SU-DHL-6 (cell line): ENCODE measurements around the gene FOXO3.

Experiments
- H2AFZ ChIP-seq: fragments of 200-600 bp; sonication (generic); 2 replicates; pipeline ENCODE4 v1.6.1; 2014; ENCODE audit warnings: low read depth, mild to moderate bottlenecking, moderate library complexity, mixed read lengths, antibody characterized with exemption, low read length; ENCODE audit not compliant: severe bottlenecking
- H3F3A ChIP-seq: fragments of 200-600 bp; shearing (Covaris generic); 2 replicates; pipeline ENCODE4 v1.6.0; 2016; ENCODE audit warnings: antibody characterized with exemption, mild to moderate bottlenecking; ENCODE audit not compliant: insufficient read depth
- H3K27ac ChIP-seq: fragments of 200-600 bp; sonication (generic); 2 replicates; pipeline ENCODE4 v1.5.1; 2016; ENCODE audit warnings: low read depth, mild to moderate bottlenecking, low read length, moderate library complexity, mixed read lengths
- H3K27me3 ChIP-seq: fragments of 200-600 bp; sonication (generic), shearing (Covaris generic); 2 replicates; pipeline ENCODE4 v1.6.0; 2014; ENCODE audit warnings: mild to moderate bottlenecking, low read length
- H3K36me3 ChIP-seq: fragments of 200-600 bp; sonication (generic); 2 replicates; pipeline ENCODE4 v1.6.1; 2014; ENCODE audit warnings: mild to moderate bottlenecking, low read length, mixed read lengths
- H3K4me2 ChIP-seq: fragments of 300-600, 200-600 bp; shearing (Covaris generic), sonication (generic); 2 replicates; pipeline ENCODE4 v1.6.0; 2014; ENCODE audit warnings: low read length, low read depth, mild to moderate bottlenecking; ENCODE audit not compliant: poor library complexity, severe bottlenecking
- H3K4me3 ChIP-seq: fragments of 200-600 bp; sonication (generic); 2 replicates; pipeline ENCODE4 v1.5.1; 2014; ENCODE audit warnings: antibody characterized with exemption, low read length, mild to moderate bottlenecking, mixed read lengths; ENCODE audit not compliant: insufficient read depth, poor library complexity, severe bottlenecking
- H3K79me2 ChIP-seq: fragments of 200-600 bp; sonication (generic); 2 replicates; pipeline ENCODE4 v1.6.1; 2014; ENCODE audit warnings: mild to moderate bottlenecking, low read length, moderate library complexity; ENCODE audit not compliant: insufficient read depth
- H3K9ac ChIP-seq: fragments of 200-600 bp; sonication (generic); 2 replicates; pipeline ENCODE4 v1.7.0; 2014; ENCODE audit warnings: mild to moderate bottlenecking, low read length
- H3K9me2 ChIP-seq: fragments of 200-600 bp; sonication (generic); replicated peaks from 2 replicates; pipeline ENCODE4 v1.6.1; 2014; ENCODE audit warnings: low read length; ENCODE audit not compliant: insufficient read depth
- H3K9me3 ChIP-seq: fragments of 200-600 bp; sonication (generic); 2 replicates; pipeline ENCODE4 v1.6.1; 2014; ENCODE audit warnings: low read length, mixed read lengths; ENCODE audit not compliant: insufficient read depth
- H4K20me1 ChIP-seq: fragments of 200-600 bp; sonication (generic); 2 replicates; pipeline ENCODE4 v1.6.1; 2014; ENCODE audit warnings: low read depth, mild to moderate bottlenecking, antibody characterized with exemption, low read length, moderate library complexity, mixed read lengths
- EZH2phosphoT487 ChIP-seq: fragments of 200-600 bp; sonication (generic), shearing (Covaris generic); conservative IDR thresholded peaks from 2 replicates; pipeline ENCODE4 v1.6.1; 2018; ENCODE audit warnings: mild to moderate bottlenecking, antibody characterized with exemption, low read length, moderate library complexity, mixed read lengths
- TF ChIP-seq, protein P1 (sequence below): fragments of 200-600 bp; sonication (generic); IDR thresholded peaks from one replicate; pipeline ENCODE4 v1.5.1; 2017; ENCODE audit warnings: antibody characterized with exemption, mild to moderate bottlenecking, low read length, moderate library complexity; ENCODE audit not compliant: insufficient read depth, poor library complexity, severe bottlenecking

FOXO3 gene

DNA sequence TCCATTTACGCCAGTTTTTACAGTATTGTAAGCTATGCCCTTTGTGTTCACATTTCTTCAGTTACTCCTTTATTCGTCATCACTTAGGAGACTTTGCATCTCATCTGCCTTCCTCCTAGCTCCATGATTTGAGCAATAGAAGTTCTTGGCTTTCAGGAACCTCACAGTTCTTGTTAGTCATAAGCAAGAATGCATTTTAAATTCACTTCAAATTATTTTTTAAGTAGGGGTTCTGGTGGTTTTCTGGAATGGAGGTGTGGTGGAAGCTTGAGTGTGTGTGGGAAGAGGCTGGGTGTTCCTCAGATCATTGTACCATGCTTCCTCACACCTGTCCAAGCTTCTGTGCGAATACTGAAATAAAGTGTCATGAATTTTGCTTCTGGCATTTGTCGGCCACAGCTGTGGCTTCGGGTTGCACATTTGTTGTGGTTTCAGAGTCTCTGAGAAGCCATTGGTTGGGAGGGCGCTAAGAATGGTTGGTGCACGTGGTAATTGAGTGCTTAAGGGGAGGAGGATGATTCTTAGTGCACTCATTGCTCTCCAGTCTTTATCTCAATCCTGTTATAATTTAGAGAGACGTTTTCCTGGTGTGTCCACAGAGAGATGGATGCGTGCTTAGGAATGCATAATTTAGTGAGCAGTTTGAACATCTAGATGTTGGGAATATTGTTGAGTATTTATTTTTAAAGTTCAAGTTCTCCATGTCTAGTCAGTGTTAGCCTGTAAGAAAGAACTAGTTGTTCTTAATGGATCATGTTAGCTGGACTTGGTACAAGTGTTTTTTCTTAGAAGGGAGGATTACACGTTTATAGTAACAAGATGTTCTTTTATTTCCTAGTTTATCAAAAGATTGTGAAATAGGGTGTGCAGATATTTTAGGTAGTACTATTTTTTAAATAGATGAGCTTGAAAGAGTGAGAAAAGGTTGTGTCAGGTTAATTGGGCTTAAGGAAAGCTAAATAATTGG, 31.9 kb downstream of the FOXO3 start:
- Histone ChIP-seq H3K9me2 (no peaks in the 10 kb centered on the region), H4K20me1 (no peaks in the 10 kb centered on the region), H3F3A (0 out of 2 replicates have a peak, but pooled peaks cover 3% of the 10 kb centered on the region), H3K4me2 (peak overlapping the region; percentile 2), H3K4me3 (no peak overlapping the region), H2AFZ (no peak overlapping the region), H3K27ac (no peak overlapping the region), H3K9me3 (no peaks in the 10 kb centered on the region), H3K9ac (no peak overlapping the region), H3K36me3 (no peaks in the 10 kb centered on the region), H3K79me2 (no peaks in the 10 kb centered on the region), H3K27me3 (no peaks in the 10 kb centered on the region)
- TF ChIP-seq, protein P1, sequence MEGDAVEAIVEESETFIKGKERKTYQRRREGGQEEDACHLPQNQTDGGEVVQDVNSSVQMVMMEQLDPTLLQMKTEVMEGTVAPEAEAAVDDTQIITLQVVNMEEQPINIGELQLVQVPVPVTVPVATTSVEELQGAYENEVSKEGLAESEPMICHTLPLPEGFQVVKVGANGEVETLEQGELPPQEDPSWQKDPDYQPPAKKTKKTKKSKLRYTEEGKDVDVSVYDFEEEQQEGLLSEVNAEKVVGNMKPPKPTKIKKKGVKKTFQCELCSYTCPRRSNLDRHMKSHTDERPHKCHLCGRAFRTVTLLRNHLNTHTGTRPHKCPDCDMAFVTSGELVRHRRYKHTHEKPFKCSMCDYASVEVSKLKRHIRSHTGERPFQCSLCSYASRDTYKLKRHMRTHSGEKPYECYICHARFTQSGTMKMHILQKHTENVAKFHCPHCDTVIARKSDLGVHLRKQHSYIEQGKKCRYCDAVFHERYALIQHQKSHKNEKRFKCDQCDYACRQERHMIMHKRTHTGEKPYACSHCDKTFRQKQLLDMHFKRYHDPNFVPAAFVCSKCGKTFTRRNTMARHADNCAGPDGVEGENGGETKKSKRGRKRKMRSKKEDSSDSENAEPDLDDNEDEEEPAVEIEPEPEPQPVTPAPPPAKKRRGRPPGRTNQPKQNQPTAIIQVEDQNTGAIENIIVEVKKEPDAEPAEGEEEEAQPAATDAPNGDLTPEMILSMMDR: no peak
- no peak for TF ChIP-seq EZH2phosphoT487

DNA sequence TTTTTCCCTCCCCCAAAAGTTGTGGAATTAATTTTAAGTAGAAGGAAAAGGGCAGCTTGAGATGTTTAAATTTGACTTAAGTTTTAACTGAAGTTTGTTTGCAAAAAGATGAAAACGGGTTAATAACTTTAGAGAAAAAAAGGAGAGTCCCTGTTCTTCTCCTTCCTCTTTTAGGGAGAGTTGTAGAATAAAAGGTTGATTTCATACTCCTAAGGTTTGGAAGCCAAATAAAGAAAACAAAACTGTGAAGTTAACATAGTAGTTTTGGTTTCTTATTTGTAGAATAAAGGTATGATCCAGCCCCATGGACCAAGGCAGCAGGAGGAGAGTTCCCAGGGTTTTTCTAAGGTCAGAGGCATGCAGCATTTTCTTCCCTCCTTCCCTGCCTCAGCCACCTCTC, 33.4 kb downstream of the FOXO3 start:
- H3K27ac ChIP-seq: no peak overlapping the region
- no peak overlapping the region for H3K9ac ChIP-seq
- H3K79me2 ChIP-seq: no peaks in the 10 kb centered on the region
- no peaks in the 10 kb centered on the region for H4K20me1 ChIP-seq
- no peak for TF ChIP-seq EZH2phosphoT487
- TF ChIP-seq, protein P1: no peak
- no peaks in the 10 kb centered on the region for H3K36me3 ChIP-seq
- H3K4me3 ChIP-seq: no peak overlapping the region
- H3K27me3 ChIP-seq: no peaks in the 10 kb centered on the region
- no peaks in the 10 kb centered on the region for H3K9me2 ChIP-seq
- no peak overlapping the region for H2AFZ ChIP-seq
- H3F3A ChIP-seq: 0 out of 2 replicates have a peak, but pooled peaks cover 3% of the 10 kb centered on the region
- H3K9me3 ChIP-seq: no peaks in the 10 kb centered on the region
- H3K4me2 ChIP-seq: no peak overlapping the region

DNA sequence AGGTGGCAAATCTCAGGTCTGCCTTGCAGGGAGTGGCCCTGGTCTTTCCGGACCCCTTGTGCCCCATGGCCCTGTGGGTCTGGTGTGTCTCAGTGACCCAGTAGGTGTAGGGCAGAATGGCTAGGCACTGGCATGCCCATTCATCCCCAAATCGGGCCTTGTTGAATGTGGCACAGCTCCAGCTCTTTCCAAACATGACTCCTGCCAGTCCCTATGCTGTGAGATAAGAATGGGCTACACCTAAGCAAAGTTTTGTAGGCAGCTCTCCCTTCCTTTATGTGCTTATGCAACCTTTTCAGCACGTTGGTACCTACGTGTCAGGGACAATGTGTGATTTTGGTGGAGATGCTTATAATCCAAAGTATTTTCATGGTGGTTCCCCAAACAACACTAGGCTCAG, 33.9 kb downstream of the FOXO3 start:
- no peaks in the 10 kb centered on the region for H4K20me1 ChIP-seq
- H3K4me3 ChIP-seq: no peak overlapping the region
- H3K9ac ChIP-seq: no peak overlapping the region
- H3K79me2 ChIP-seq: no peaks in the 10 kb centered on the region
- H3F3A ChIP-seq: 0 out of 2 replicates have a peak, but pooled peaks cover 3% of the 10 kb centered on the region
- TF ChIP-seq, protein P1: no peak
- TF ChIP-seq EZH2phosphoT487: no peak
- H3K27me3 ChIP-seq: no peaks in the 10 kb centered on the region
- no peaks in the 10 kb centered on the region for H3K9me2 ChIP-seq
- no peak overlapping the region for H3K27ac ChIP-seq
- H3K36me3 ChIP-seq: no peaks in the 10 kb centered on the region
- H3K4me2 ChIP-seq: no peak overlapping the region
- H3K9me3 ChIP-seq: no peaks in the 10 kb centered on the region
- no peak overlapping the region for H2AFZ ChIP-seq
